Osteocyte (in vitro differentiated cells): ENCODE data around the gene CTSL. TPM values are rescaled to one million over a fixed set of nuclear protein-coding genes. Genes with fewer than 3 reads are reported as not detected.
"Not testable (repeated sequence)": the region's sequence is repeated elsewhere in the genome, so short reads cannot be mapped to it uniquely, and the experiment has no call there.

Experiments
- DNase-seq: peaks from one replicate; pipeline ENCODE4 v3.0.0; 2021; ENCODE audit warnings: mixed read lengths; ENCODE audit not compliant: unreplicated experiment; ENCODE audit errors: extremely low spot score
- H3K27ac Mint-ChIP-seq: one replicate; pipeline ENCODE4 v1.8.0; 2021; ENCODE audit warnings: mild to moderate bottlenecking, mixed read lengths; ENCODE audit not compliant: unreplicated experiment
- H3K27me3 Mint-ChIP-seq: one replicate; pipeline ENCODE4 v1.8.0; 2021; ENCODE audit warnings: mixed read lengths; ENCODE audit not compliant: unreplicated experiment
- H3K36me3 Mint-ChIP-seq: one replicate; pipeline ENCODE4 v1.8.0; 2021; ENCODE audit warnings: mixed read lengths; ENCODE audit not compliant: unreplicated experiment
- H3K4me1 Mint-ChIP-seq: one replicate; pipeline ENCODE4 v1.8.0; 2021; ENCODE audit warnings: mixed read lengths; ENCODE audit not compliant: unreplicated experiment
- H3K4me3 Mint-ChIP-seq: one replicate; pipeline ENCODE4 v1.8.0; 2021; ENCODE audit warnings: mild to moderate bottlenecking, moderate library complexity, mixed read lengths; ENCODE audit not compliant: unreplicated experiment
- H3K9me3 Mint-ChIP-seq: one replicate; pipeline ENCODE4 v1.8.0; 2021; ENCODE audit warnings: mixed read lengths; ENCODE audit not compliant: unreplicated experiment
- CTCF ChIP-seq: fragments of 200-600 bp; sonication (generic); IDR thresholded peaks from 2 replicates; pipeline ENCODE4 v1.5.0; 2021; ENCODE audit warnings: antibody characterized with exemption, mild to moderate bottlenecking, moderate library complexity
- total RNA-seq: library from RNA; stranded (reverse); gene quantifications from 2 replicates; pipeline ENCODE4 v1.2.1, GENCODE V29; 2021

The CTSL gene
- total RNA-seq, 1 donor from 2014 or later: 264 TPM

- TF ChIP-seq CTCF: no peak
- no peak overlapping the region for H3K4me3 Mint-ChIP-seq
- peaks cover 44% of the 10 kb centered on the region for H3K27me3 Mint-ChIP-seq
- DNase-seq: no peak
- no peak overlapping the region for H3K27ac Mint-ChIP-seq
- peaks cover 10% of the 10 kb centered on the region for H3K9me3 Mint-ChIP-seq
- H3K4me1 Mint-ChIP-seq: no peaks in the 10 kb centered on the region
- H3K36me3 Mint-ChIP-seq: no peaks in the 10 kb centered on the region
Observed at GRCh38 chr9:87741326-87741725, 15.4 kb downstream of the CTSL start.

- Mint-ChIP-seq H3K4me3 (no peak overlapping the region), H3K27me3 (peaks cover 44% of the 10 kb centered on the region), H3K4me1 (no peaks in the 10 kb centered on the region), H3K9me3 (peaks cover 10% of the 10 kb centered on the region), H3K27ac (no peak overlapping the region), H3K36me3 (no peaks in the 10 kb centered on the region)
- no peak for DNase-seq
- no peak for TF ChIP-seq CTCF
Observed at GRCh38 chr9:87741891-87742290, 16.0 kb downstream of the CTSL start.

- DNase-seq: no peak
- H3K36me3 Mint-ChIP-seq: no peaks in the 10 kb centered on the region
- no peak for TF ChIP-seq CTCF
Observed at GRCh38 chr9:87742813-87743428, 17.0 kb downstream of the CTSL start.

GRCh38 chr9:87744247-87744646 is 18.3 kb downstream of the CTSL start:
- not testable (repeated sequence) for H3K36me3 Mint-ChIP-seq, H3K4me1 Mint-ChIP-seq, H3K4me3 Mint-ChIP-seq, DNase-seq, H3K9me3 Mint-ChIP-seq, H3K27ac Mint-ChIP-seq
- H3K27me3 Mint-ChIP-seq: peaks cover 50% of the 10 kb centered on the region

More at GRCh38 chr9:87742813-87743428, 17.0 kb downstream of the CTSL start:
- no peak overlapping the region for H3K4me3 Mint-ChIP-seq
- no peak overlapping the region for H3K27ac Mint-ChIP-seq
- H3K9me3 Mint-ChIP-seq: peaks cover 10% of the 10 kb centered on the region
- H3K4me1 Mint-ChIP-seq: no peaks in the 10 kb centered on the region
- peaks cover 44% of the 10 kb centered on the region for H3K27me3 Mint-ChIP-seq

GRCh38 chr9:87746186-87746585 is 20.3 kb downstream of the CTSL start:
- H3K27ac Mint-ChIP-seq: no peak overlapping the region
- TF ChIP-seq CTCF: no peak
- peaks cover 43% of the 10 kb centered on the region for H3K27me3 Mint-ChIP-seq
- H3K36me3 Mint-ChIP-seq: no peaks in the 10 kb centered on the region
- DNase-seq: no peak
- no peak overlapping the region for H3K4me3 Mint-ChIP-seq
- H3K4me1 Mint-ChIP-seq: peaks cover 4% of the 10 kb centered on the region
- peaks cover 10% of the 10 kb centered on the region for H3K9me3 Mint-ChIP-seq
